Adipocyte (in vitro differentiated cells): Measurements from ENCODE around the gene MDFIC.

Experiments used
- DNase-seq: peaks from one replicate; pipeline ENCODE4 v3.0.0-alpha.2; 2015; ENCODE audit warnings: low read depth
- H3K27me3 ChIP-seq: replicated peaks from 2 replicates; pipeline ENCODE4 v1.7.0; 2013; ENCODE audit warnings: mild to moderate bottlenecking, low read length, moderate library complexity; ENCODE audit not compliant: control insufficient read depth, insufficient read depth
- H3K36me3 ChIP-seq: 2 replicates; pipeline ENCODE4 v1.7.0; 2013; ENCODE audit warnings: low read length, mild to moderate bottlenecking, moderate library complexity; ENCODE audit not compliant: control insufficient read depth, insufficient read depth, severe bottlenecking
- H3K4me1 ChIP-seq: 2 replicates; pipeline ENCODE4 v1.7.0; 2013; ENCODE audit warnings: mild to moderate bottlenecking, low read length, moderate library complexity; ENCODE audit not compliant: control insufficient read depth, insufficient read depth
- H3K4me3 ChIP-seq: 2 replicates; pipeline ENCODE4 v1.7.0; 2013; ENCODE audit warnings: mild to moderate bottlenecking, low read length, moderate library complexity
- H3K9ac ChIP-seq: 2 replicates; pipeline ENCODE4 v1.7.0; 2013; ENCODE audit warnings: mild to moderate bottlenecking, low read length, moderate library complexity
- H3K9me3 ChIP-seq: 2 replicates; pipeline ENCODE4 v1.7.0; 2013; ENCODE audit warnings: mild to moderate bottlenecking, low read length, moderate library complexity; ENCODE audit not compliant: control insufficient read depth

MDFIC gene

DNA sequence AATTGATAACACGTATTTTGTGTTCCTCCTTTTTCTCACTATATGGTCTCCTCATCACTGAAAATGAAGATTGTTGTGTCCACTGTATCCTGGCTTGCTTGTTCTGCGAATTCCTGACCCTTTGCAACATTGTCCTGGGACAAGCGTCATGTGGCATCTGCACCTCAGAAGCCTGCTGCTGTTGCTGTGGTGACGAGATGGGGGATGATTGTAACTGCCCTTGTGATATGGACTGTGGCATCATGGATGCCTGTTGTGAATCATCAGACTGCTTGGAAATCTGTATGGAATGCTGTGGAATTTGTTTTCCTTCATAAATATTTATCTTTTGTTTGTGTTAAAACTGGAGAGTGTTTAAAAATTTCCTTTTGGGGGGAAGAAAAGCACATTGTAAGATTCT is 93.7 kb downstream of the MDFIC start:
- peaks cover 59% of the 10 kb centered on the region for H3K36me3 ChIP-seq
- no peaks in the 10 kb centered on the region for H3K9me3 ChIP-seq
- H3K4me3 ChIP-seq = no peak overlapping the region
- no peak overlapping the region for H3K9ac ChIP-seq
- no peaks in the 10 kb centered on the region for H3K27me3 ChIP-seq
- peak; percentile 59 for DNase-seq
- peaks cover 50% of the 10 kb centered on the region for H3K4me1 ChIP-seq

DNA sequence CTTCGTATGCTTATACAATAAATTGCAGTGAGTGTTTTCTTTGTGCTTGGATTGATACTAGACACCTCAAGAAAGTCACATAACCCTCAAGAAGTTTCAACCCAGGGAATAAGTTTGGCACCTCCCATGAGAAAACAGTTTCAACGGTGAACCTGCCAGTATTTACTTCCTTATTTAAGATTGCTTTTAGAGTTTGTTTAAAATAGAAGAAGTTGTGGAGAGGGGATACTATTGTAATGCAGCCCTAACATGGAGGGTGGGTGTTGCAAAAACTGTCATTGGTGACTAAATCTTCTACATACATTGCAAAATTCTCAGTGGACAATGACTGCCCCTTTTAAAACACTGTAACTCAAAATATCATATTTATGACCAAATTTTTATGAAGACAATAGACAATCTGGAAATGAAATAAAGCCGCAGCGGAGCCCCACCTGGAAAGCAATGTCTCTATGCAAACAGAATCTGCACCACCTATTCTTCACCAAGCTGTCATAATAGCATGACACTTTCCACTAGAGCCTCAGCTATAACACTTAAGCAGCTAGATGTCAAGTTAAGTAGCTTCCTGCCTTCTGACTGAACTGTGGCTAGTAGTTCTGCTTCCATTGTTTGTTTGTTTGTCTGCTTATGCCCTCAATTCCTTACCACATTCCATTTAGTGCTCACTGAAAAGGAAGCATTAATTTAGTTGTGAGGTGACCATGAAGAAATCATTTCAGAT is 98.2 kb downstream of the MDFIC start:
- no peak for DNase-seq
- peaks cover 50% of the 10 kb centered on the region for H3K36me3 ChIP-seq
- no peak overlapping the region for H3K4me3 ChIP-seq
- H3K27me3 ChIP-seq = no peaks in the 10 kb centered on the region
- H3K4me1 ChIP-seq = peaks cover 17% of the 10 kb centered on the region
- no peak overlapping the region for H3K9ac ChIP-seq
- no peaks in the 10 kb centered on the region for H3K9me3 ChIP-seq

DNA sequence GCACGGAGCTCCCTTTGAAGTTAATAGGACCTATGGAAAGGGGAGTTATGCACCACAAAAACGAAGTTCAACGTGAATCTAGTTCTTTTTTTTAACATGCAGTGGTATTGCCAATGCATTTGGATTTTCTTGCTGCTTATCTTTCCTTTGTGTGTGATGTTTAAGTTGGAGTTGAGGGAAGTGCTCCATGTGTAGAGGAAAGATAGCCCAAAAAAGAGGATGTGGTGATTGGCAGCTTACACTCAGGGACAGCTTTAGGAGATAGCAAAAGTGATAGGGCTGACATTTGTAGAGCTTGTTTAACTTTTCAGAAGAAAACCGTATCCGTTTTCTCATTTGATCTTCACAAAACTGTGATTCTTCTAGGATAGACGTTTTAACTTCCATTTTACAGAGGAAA is 101.3 kb downstream of the MDFIC start:
- no peaks in the 10 kb centered on the region for H3K9me3 ChIP-seq
- H3K27me3 ChIP-seq = no peaks in the 10 kb centered on the region
- H3K4me1 ChIP-seq = peaks cover 6% of the 10 kb centered on the region
- H3K4me3 ChIP-seq = no peak overlapping the region
- no peak for DNase-seq
- no peak overlapping the region for H3K9ac ChIP-seq
- H3K36me3 ChIP-seq = peaks cover 25% of the 10 kb centered on the region

DNA sequence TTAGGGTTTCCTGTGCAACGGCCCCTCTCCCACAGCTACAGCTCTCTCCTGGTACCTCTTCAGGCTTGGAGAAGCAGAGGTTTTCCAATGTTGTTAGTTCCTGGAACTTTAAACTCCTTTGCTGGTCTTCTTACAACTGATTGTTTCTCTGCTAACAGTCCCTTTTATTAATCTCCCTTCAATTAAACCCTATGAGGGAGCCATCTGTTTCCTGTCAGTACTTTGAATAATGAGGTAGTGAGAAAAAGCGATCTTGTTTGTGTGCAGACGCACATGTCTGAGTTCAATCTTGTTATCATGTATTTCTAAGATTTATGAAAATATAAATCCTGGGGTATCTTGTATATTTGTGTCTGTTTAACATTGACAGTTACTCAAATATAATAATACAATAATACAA is 102.4 kb downstream of the MDFIC start:
- Histone ChIP-seq H3K9ac (no peak overlapping the region), H3K9me3 (no peaks in the 10 kb centered on the region), H3K4me1 (peaks cover 6% of the 10 kb centered on the region), H3K27me3 (no peaks in the 10 kb centered on the region), H3K4me3 (no peak overlapping the region), H3K36me3 (peaks cover 14% of the 10 kb centered on the region)
- no peak for DNase-seq

DNA sequence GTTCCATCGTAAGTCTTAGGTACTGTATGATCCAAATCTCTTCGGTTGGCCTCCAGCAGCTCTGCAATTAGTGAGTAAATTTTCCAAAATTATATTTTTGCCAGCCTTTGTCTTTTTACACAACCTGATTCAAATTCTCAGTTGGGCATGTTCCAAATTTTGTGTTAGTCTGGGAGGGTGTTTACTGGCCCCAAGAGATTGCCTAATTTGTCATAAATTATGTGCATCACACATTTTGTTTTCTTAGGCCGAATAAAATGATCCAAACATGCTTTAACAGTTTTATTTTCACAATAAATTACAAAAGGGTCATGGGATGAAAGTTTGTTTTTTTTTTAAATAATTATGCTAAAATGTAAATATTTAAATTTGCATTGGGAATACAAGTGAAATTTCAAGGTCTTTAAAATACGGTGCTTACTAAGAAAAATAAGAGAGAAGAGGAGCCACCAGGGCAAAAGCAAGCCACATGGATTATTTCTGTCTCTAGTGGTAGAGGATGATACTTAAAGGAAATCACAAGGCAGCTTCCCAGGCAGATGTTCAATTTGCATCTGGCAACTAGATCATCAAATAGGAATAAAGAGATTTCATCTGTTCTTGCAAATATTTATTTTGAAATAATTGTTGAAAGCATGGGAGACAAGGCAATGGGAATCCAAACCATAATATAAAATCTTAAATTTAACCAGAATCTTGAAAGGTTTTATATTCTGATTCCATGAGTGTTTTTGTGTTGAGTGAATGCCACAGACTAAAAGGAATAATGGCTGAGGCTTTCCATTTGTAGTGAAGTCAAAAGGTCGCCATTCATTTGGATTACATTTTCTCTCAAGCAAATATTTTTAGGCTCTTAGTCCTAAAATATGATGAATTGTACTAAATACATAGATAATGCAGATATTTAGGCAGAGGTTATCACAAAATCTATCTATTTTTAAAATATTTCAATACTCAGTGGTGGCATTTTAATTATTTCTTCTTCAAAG is 111.1 kb downstream of the MDFIC start:
- peaks cover 12% of the 10 kb centered on the region for H3K4me1 ChIP-seq

DNA sequence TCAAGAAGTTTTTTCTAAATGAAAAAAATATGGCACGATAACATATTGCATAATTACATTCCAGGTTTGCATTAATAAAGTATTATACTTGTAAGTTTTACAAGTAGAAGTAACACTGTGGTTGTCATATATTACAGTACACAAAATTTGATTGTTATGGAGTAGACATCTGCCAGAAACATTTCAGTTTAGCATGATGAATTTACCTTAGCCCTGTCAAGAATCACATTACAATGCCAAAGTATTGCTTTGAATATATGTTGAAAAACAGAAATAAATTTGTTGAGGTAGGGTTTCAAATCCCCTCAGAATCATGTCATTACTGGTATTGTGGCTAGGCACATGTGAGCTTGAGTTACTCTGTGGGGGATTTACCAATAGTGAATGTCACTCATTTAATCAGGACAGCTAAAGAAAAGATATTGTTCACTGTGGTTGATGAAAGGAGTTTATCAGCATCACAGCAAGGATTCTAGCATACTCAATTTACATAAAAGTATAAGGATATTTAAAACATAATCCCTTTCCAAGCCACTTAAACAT is 112.1 kb downstream of the MDFIC start:
- H3K4me1 ChIP-seq = peaks cover 12% of the 10 kb centered on the region
- no peak overlapping the region for H3K9ac ChIP-seq
- H3K27me3 ChIP-seq = no peaks in the 10 kb centered on the region
- H3K36me3 ChIP-seq = no peaks in the 10 kb centered on the region
- H3K4me3 ChIP-seq = no peak overlapping the region
- DNase-seq = no peak
- no peaks in the 10 kb centered on the region for H3K9me3 ChIP-seq

More for the DNA sequence above, 111.1 kb downstream of the MDFIC start:
- DNase-seq = no peak
- no peaks in the 10 kb centered on the region for H3K9me3 ChIP-seq
- no peaks in the 10 kb centered on the region for H3K27me3 ChIP-seq
- no peaks in the 10 kb centered on the region for H3K36me3 ChIP-seq
- no peak overlapping the region for H3K9ac ChIP-seq
- no peak overlapping the region for H3K4me3 ChIP-seq

DNA sequence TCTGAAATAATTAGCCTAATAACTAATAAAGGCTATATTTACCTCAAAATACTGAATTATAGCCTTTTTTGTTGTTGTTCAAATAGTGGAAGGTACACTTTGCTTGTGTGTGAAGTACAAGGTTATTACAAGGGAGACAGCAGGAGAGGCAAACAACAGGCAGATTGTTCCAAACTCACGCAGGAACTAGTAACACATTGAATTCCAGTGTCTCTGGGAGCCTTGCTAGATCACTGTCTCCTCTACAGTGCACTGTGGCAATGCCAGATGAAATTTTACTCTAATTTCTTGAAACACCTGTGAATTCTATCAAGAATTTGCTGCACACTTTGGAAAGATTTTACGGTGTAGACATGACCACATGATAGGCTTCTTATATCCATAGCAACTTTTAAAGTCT is 112.6 kb downstream of the MDFIC start:
- Histone ChIP-seq H3K27me3 (no peaks in the 10 kb centered on the region), H3K36me3 (no peaks in the 10 kb centered on the region), H3K9ac (no peak overlapping the region), H3K4me3 (no peak overlapping the region), H3K9me3 (no peaks in the 10 kb centered on the region), H3K4me1 (peaks cover 12% of the 10 kb centered on the region)
- no peak for DNase-seq

DNA sequence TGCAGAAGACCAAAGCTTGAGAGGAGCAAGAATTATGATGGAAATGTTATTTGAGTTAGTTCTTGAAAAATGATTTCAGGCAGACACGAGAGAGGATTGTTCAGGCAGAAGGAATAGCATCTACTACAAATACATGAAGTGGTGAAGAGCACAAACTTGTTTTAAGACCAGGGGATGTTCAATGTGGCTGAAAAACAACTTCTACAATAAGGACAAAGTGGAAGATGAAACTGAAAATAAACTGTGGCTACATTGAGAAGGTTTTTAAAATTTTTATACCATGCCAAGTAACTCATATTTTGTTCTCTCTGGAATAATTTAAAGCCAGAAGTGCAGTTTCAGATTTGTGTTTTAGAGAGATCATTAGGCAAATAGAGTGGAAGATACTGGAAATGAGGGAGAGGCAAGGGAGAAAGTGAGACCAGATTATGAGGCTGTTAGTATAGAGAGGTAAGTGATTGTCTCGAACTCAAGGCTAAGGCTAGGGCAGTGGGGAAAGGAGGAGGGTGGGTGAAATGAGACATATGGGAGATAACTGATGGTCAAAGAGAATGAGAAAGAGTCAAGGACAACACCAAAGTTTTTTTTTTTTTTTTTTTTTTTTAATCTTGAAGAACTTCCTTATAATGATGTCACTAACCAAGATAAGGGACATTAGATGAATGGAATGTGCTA is 115.4 kb downstream of the MDFIC start:
- Histone ChIP-seq H3K36me3 (no peaks in the 10 kb centered on the region), H3K4me3 (no peak overlapping the region), H3K9ac (no peak overlapping the region), H3K4me1 (peaks cover 10% of the 10 kb centered on the region), H3K9me3 (no peaks in the 10 kb centered on the region), H3K27me3 (no peaks in the 10 kb centered on the region)
- DNase-seq = no peak

DNA sequence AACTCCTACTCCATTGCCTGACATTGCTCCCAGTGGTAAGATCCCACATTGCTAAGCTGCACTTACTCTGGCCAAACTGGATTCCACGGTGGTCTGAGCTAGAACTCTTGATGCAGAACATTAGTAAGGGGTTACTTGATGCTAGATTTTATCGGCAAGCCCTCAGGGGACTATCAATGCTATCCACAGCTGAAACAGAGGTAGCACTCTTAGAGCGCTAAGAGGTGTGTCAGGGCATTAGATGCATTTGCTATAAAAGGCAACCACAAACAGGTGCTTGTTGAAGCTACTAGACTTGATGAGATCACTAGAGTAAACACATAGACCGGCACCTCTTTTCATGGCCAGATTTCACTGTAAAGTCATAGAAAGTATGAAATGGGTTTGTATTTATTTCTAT is 116.3 kb downstream of the MDFIC start:
- peaks cover 4% of the 10 kb centered on the region for H3K4me1 ChIP-seq
- H3K9ac ChIP-seq = no peak overlapping the region
- H3K27me3 ChIP-seq = no peaks in the 10 kb centered on the region
- DNase-seq = no peak
- no peaks in the 10 kb centered on the region for H3K36me3 ChIP-seq
- H3K4me3 ChIP-seq = no peak overlapping the region
- H3K9me3 ChIP-seq = no peaks in the 10 kb centered on the region

DNA sequence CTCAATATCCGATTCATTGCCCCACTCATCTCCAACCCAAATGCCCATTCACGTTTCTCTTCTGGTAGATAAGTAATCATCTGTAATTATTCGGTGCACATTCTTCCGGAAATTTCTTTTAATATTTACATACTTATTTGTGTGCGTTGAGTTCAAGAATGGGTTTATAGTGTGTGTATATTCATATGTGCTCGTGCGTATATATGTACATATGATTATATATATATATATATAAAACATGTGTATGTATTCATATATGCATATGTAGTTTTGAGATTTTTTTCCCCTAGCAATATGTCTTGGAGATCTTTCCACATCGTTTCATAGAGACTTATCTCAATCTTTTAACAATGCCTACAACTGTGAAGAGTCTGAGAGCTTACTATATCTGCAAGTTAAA is 118.2 kb downstream of the MDFIC start:
- no peak overlapping the region for H3K9ac ChIP-seq
- no peaks in the 10 kb centered on the region for H3K27me3 ChIP-seq
- no peak overlapping the region for H3K4me3 ChIP-seq
- H3K9me3 ChIP-seq = no peaks in the 10 kb centered on the region
- H3K36me3 ChIP-seq = no peaks in the 10 kb centered on the region
- DNase-seq = no peak
- H3K4me1 ChIP-seq = peaks cover 18% of the 10 kb centered on the region

DNA sequence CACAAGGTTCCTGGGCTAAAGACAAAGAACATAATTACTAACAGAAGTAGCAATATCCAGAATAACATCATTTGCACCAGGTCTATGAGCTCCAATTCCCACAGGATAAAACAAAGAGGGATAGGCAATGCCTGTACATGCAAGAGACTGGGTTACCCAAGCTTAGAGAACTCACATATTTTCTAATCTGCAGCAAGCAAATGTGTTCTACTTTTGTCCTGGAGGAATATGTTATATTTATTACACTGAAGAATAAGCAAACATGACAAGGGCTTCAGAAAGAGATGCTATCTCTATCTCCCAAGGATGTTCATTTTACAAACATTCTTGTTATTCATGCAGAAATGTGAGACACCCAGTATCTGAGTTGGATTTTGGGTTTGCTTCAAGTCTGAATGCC is 118.6 kb downstream of the MDFIC start:
- peak; percentile 58 for DNase-seq
- Histone ChIP-seq H3K36me3 (no peaks in the 10 kb centered on the region), H3K9me3 (no peaks in the 10 kb centered on the region)

More for the DNA sequence above, 118.6 kb downstream of the MDFIC start:
- no peaks in the 10 kb centered on the region for H3K27me3 ChIP-seq
- peaks cover 18% of the 10 kb centered on the region for H3K4me1 ChIP-seq
- H3K9ac ChIP-seq = no peak overlapping the region
- H3K4me3 ChIP-seq = no peak overlapping the region
